Small intestine (tissue), 7 donors: ENCODE data around the gene PHF21A. TPM values are rescaled to one million over a fixed set of nuclear protein-coding genes. Genes with fewer than 3 reads are reported as not detected.
A peak's percentile ranks its signal among the peaks of the same experiment; 100 is the strongest.
"Not testable (repeated sequence)": the region's sequence is repeated elsewhere in the genome, so short reads cannot be mapped to it uniquely, and the experiment has no call there.

Experiments used
- DNase-seq, 2 donors: peaks; one replicate each; pipeline versions ENCODE4 v3.0.0 to v3.0.0-alpha.2; 2013
- FAIRE-seq: peaks from 2 replicates; lab custom pipeline; 2012; peaks lifted over from hg19 to GRCh38; lab: Jason Lieb, UNC
- H3K27ac ChIP-seq, 3 donors: one replicate each; pipeline ENCODE4 v1.5.1; 2013; ENCODE audit warnings: low read length in 2 of 3, mild to moderate bottlenecking in 2 of 3, control low read depth in 1 of 3, inconsistent platforms in 1 of 3, low read depth in 1 of 3, moderate library complexity in 1 of 3
- H3K27me3 ChIP-seq, 3 donors: one replicate each; pipeline ENCODE4 v1.6.1; 2013; ENCODE audit warnings: low read length in 3 of 3, inconsistent platforms in 1 of 3; ENCODE audit not compliant: control insufficient read depth in 3 of 3, insufficient read depth in 3 of 3
- H3K36me3 ChIP-seq, 3 donors: one replicate each; pipeline ENCODE4 v1.6.1; 2013; ENCODE audit warnings: low read length in 3 of 3, inconsistent platforms in 1 of 3, low read depth in 1 of 3, mild to moderate bottlenecking in 1 of 3, moderate library complexity in 1 of 3; ENCODE audit not compliant: control insufficient read depth in 3 of 3, insufficient read depth in 2 of 3
- H3K4me1 ChIP-seq, 3 donors: one replicate each; pipeline ENCODE4 v1.6.1; 2013; ENCODE audit warnings: low read length in 2 of 3, inconsistent platforms in 1 of 3, low read depth in 1 of 3, mild to moderate bottlenecking in 1 of 3, moderate library complexity in 1 of 3; ENCODE audit not compliant: control insufficient read depth in 3 of 3, insufficient read depth in 2 of 3
- H3K4me3 ChIP-seq, 3 donors: one replicate each; pipeline ENCODE4 v1.5.1; 2013; ENCODE audit warnings: low read length in 3 of 3, control low read depth in 1 of 3, inconsistent platforms in 1 of 3, low read depth in 1 of 3, mild to moderate bottlenecking in 1 of 3, moderate library complexity in 1 of 3
- H3K9me3 ChIP-seq, 2 donors: one replicate each; pipeline ENCODE4 v1.6.1; 2013; ENCODE audit warnings: low read depth in 1 of 2, low read length in 1 of 2; ENCODE audit not compliant: control insufficient read depth in 2 of 2, insufficient read depth in 1 of 2
- WGBS, 3 donors: extraction: QIAGEN DNeasy Blood & Tissue Kit; methylation state at CpG; one replicate each; pipeline ENCODE4 v1.1.7; 2013; 5-methylcytosine and 5-hydroxymethylcytosine counted together
- polyA plus RNA-seq, 4 donors: library from polyadenylated mRNA; stranded (reverse) in 3 of 4; unstranded in 1 of 4; fragments of 200-250 nt in 3 of 4; fragments of 120-200 nt in 1 of 4; gene quantifications; one replicate each; pipeline versions ENCODE4 v1.2.1 to v1.2.3, GENCODE V29; 2013
- donor health status: healthy with polysubstance abuse.
- donor health status: control.
- donor health status: control.
- donor health status: Bipolar disorder and iron deficiency.
- donor health status: healthy.

Gene PHF21A
- polyA plus RNA-seq, 4 donors, result 4.9 to 22.6 (median 7.7) TPM

DNA sequence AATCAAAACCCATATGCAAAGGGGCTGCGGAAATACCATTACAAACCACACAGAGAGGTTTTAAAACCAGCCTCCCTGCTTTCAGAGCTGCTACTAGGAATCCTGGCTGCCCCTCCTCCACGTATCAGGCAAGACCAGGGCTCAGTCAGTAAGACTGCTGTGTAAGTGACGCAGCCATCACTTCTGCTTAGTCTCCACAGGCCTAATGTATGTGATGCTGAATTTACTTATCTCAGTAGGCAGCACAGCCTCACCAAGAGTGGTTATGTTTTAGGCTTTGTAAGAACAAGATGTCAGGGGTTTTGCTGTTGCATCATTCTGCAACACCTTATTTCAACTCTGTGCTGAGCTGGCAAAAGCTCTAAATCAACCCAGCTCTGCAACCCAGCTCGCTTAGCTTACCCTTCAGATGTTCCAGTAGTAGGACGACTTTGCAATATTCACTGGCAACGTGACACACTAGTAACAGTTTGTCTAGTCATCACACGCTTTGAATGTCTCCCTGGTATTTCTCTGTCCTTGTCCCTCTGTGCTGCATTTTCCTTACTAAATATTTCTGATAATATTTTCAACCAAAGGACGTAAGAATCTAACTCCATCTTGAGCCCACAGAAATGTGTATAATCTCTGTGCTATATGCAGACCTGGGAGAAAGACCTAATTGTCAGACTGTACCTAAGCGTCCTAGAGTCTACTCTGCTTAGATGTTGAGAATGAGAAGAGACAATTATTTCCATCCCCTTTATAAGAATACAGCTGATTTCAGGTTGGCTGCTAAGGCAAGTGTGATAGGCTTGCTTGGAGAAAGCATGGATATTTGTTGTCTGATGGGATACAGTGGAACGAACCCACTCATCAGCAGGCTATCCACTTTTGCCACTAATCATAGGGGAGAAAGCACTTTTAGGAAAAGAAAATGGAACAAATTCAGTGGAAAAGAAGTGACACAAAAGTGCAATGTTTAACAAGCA lies 126.6 kb downstream of the PHF21A start:
- Histone ChIP-seq H3K36me3 (no peaks in the 10 kb centered on the region), H3K4me3 (no peak overlapping the region), H3K27ac (no peak overlapping the region), H3K9me3 (no peaks in the 10 kb centered on the region), H3K27me3 (no peaks in the 10 kb centered on the region), H3K4me1 (no peaks in the 10 kb centered on the region)
- no peak for FAIRE-seq
- DNase-seq, result no peak
- WGBS, 3 donors, result 86 to 91% (median 90%) methylated on average over 10 of the region's 10 CpGs

DNA sequence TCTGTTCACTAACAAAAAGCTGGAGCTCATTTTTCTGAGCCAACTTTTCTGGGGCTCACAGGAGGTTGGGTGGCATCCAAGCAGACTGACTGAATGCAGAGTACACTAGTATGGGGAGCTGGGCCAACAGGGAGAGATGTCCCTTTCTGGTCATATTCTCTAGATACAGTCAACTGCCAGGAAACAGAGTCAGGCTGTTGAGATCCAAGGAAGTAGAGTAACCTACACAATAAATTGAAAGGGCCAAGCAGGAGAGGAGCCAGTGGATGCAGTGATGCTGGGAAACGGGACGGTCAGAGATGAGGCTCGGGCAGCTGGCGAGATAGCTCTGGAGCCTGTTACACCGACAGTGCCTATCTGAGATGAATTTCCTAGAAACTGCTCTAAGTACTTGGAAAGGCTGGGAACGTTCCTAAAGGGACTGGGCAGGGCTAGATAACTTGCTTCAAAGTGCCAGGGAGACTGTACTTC lies 127.7 kb downstream of the PHF21A start:
- FAIRE-seq (no peak), DNase-seq (peak in 1 of 2 donors; percentile 15)
- no peaks in the 10 kb centered on the region for H3K9me3 ChIP-seq
- WGBS, 3 donors, result 59 to 81% (median 77%) methylated on average over 6 of the region's 6 CpGs
- H3K36me3 ChIP-seq, result no peaks in the 10 kb centered on the region
- no peaks in the 10 kb centered on the region for H3K27me3 ChIP-seq
- peak overlapping the region in 1 of 3 donors; percentile 2 for H3K27ac ChIP-seq
- no peak overlapping the region for H3K4me3 ChIP-seq
- H3K4me1 ChIP-seq, result no peaks in the 10 kb centered on the region

DNA sequence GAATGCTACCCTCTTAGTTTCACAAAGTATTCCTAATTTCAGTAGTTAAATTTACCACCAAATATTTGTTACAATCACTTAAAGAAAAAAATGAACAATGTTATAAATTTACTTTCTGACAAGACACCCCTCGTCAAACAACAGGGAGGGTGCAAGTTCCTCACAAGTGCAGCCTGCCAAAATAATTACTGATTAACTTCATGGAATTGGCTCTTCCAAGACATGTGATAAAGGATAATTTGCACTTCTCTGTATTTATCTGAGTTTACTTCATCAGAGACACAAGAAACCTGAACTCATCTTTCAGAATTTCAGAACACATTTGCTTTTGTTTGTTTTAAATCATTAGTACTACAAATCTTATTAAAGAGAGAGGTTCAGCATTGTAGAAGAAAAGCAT lies 132.3 kb downstream of the PHF21A start:
- WGBS, 3 donors, result 19 to 48% (median 20%) methylated on average over 1 of the region's 1 CpG
- H3K4me3 ChIP-seq, result no peak overlapping the region
- H3K4me1 ChIP-seq, result no peaks in the 10 kb centered on the region
- FAIRE-seq, result no peak
- no peaks in the 10 kb centered on the region for H3K27me3 ChIP-seq
- DNase-seq, result no peak
- no peaks in the 10 kb centered on the region for H3K9me3 ChIP-seq
- no peaks in the 10 kb centered on the region for H3K36me3 ChIP-seq
- H3K27ac ChIP-seq, result no peak overlapping the region

DNA sequence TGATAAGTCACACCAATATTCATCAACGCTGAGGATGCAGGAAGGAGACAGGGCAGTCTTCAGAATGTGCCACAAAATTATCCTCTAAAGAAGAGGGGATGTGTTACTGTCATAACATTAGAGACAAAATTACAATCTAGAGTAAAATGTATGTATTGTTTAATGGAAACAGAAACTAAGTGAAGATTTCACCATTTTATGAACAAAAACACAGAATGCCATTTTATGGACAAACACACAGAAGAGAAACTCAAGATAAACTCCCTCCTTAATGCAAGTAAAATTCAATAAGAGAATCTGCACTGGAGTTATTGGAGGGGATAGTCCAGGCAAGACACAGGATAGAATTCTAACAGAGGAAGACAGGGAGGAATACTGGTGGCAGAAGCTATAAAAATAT lies 136.0 kb downstream of the PHF21A start:
- H3K27me3 ChIP-seq, result no peaks in the 10 kb centered on the region
- no peak overlapping the region for H3K27ac ChIP-seq
- no peaks in the 10 kb centered on the region for H3K4me1 ChIP-seq
- FAIRE-seq (no peak), DNase-seq (no peak)
- H3K9me3 ChIP-seq, result no peaks in the 10 kb centered on the region
- 94 to 100% (median 94%) methylated on average over 1 of the region's 1 CpG for whole genome bisulfite sequencing, 3 donors
- no peaks in the 10 kb centered on the region for H3K36me3 ChIP-seq
- H3K4me3 ChIP-seq, result no peak overlapping the region

DNA sequence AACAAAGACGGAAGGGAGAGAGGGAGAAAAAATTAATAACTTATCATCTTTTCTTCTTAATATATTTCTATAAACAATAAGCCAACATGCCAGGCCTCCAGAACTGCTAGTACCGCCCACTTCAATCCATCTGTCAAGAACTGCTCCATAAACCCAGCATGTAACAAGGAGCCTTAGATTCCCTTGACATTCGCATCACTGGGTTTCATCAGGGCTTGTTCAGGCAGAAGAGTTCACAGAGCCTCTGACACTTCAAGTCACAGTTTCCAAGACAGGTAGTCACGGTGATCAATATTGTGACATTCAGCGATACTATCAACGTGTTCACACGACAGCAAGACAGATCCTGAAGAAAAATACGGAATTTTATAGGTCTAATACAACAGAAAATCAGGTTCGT lies 137.1 kb downstream of the PHF21A start:
- Histone ChIP-seq H3K27me3 (no peaks in the 10 kb centered on the region), H3K4me1 (no peaks in the 10 kb centered on the region), H3K4me3 (no peak overlapping the region), H3K27ac (no peak overlapping the region), H3K9me3 (no peaks in the 10 kb centered on the region), H3K36me3 (peaks cover 0 to 3% (median 0%) of the 10 kb centered on the region in 3 donors)
- WGBS, 3 donors, result 91 to 96% (median 93%) methylated on average over 9 of the region's 9 CpGs
- FAIRE-seq (no peak), DNase-seq (no peak)

DNA sequence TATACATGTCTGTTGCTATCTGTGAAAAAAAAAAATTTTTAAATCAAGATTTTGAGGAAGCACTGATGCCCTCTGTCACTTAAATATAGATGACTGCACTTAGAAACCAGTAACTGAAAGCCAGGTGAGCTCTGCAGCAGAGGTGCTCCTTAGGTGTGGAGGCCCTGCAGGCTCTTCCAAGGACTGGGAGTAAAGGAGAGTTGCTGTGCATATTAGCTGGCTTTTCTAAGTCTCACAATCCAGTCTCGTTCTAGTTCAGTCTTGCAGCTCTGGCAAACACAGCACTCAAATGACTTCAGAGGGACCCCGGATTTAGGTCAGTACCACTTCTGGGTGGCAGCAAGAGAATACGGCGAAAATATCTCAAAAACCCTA lies 137.8 kb downstream of the PHF21A start:
- no peak for FAIRE-seq
- H3K27me3 ChIP-seq, result no peaks in the 10 kb centered on the region
- 84 to 93% (median 91%) methylated on average over 4 of the region's 4 CpGs for WGBS, 3 donors
- no peak for DNase-seq
- H3K36me3 ChIP-seq, result peaks cover 0 to 6% (median 0%) of the 10 kb centered on the region in 3 donors
- no peaks in the 10 kb centered on the region for H3K4me1 ChIP-seq
- no peak overlapping the region for H3K27ac ChIP-seq
- no peaks in the 10 kb centered on the region for H3K9me3 ChIP-seq
- H3K4me3 ChIP-seq, result no peak overlapping the region

DNA sequence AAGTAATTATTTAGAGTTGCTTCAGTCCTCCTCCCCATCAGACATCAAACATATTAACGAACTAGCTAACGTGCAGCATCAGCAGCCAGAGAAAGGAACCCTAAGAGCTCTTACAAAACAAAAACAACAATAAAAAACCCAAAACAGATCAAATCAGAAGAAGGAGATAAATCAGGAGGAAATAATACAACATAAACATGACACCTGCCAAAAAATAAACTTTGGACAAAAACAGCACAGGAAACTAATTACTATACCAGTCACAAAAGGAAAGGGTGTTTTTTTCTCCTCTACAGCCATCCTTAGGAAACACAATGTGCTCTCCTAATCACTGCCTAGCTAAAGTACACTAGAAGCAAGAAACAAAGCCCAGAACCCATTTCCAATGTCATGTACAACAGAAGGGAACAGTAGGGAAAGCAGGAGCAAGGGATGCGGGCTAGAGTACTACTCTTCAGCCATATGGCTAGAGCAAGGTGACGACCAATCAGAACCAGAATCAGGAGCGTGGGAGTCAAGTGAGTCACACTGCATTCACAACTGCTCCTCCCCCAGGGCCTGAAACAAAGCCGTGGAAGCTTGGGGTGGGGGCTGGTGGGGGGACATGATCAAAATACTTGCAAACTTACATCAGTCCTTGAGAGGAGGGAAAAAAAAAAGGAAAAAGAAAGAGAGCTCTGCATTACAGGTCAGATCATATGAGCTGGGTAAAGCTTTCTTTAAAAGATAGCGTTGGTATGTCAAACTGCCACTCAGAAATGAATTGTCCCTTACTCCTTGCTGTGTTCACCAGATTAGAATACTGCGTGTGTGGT lies 138.4 kb downstream of the PHF21A start:
- WGBS, 3 donors, result 60 to 82% (median 74%) methylated on average over 8 of the region's 8 CpGs
- H3K36me3 ChIP-seq, result peaks cover 0 to 6% (median 0%) of the 10 kb centered on the region in 3 donors

DNA sequence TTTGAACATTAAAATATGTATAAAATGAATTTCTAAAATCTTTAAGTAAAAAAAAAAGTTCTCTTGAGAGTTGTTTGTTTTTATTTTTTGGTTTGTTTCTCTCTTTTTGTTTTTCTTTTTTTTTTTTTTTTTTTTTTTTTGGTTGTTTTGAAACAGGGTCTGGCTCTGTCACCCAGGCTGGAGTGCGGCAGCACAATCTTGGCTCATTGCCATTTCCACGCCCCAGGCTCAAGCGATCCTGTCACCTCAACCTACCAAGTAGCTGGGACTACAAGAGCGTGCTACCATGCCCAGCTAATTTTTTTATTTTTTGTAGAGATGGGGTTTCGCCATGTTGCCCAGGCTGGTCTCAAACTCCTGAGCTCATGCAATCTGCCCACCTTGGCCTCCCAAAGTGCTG lies 139.4 kb downstream of the PHF21A start:
- H3K27ac ChIP-seq, H3K4me1 ChIP-seq, H3K27me3 ChIP-seq, FAIRE-seq, H3K36me3 ChIP-seq, H3K9me3 ChIP-seq, H3K4me3 ChIP-seq: not testable (repeated sequence)
- peak in 1 of 2 donors; percentile 30 for DNase-seq
- WGBS, 3 donors, result 51 to 61% (median 60%) methylated on average over 5 of the region's 5 CpGs

More for the DNA sequence above, 138.4 kb downstream of the PHF21A start:
- DNase-seq (no peak), FAIRE-seq (no peak)
- Histone ChIP-seq H3K9me3 (no peaks in the 10 kb centered on the region), H3K4me3 (no peak overlapping the region), H3K27me3 (no peaks in the 10 kb centered on the region), H3K4me1 (no peaks in the 10 kb centered on the region), H3K27ac (no peak overlapping the region)
